ENCODE results near the gene LLGL2. TPM values are rescaled to one million over a fixed set of nuclear protein-coding genes. Genes with fewer than 3 reads are reported as not detected.

LLGL2 gene
- total and polyA plus RNA-seq, 2 donors (not counting 1 experiment from before 2014, with no cell fraction given), result 40.6 to 52.0 TPM

DNA sequence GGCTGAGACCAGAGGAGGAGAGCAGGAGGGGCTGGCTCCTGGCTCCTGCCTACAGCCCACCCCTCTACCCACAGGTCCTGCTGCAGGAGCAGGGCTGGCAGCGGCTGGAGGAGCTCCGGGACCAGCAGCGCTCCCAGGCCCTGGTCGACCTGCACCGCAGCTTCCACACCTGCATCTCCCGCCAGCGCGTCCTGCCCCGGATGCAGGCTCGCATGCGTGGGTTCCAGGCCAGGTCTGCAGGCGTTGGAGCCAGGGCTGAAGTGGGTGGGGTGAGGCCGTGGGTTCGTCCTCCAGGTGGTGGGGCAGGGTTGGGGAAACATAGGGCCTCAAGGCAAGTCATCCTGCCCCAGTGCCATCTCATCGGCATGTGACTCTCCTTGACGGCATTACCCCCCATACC is 80.3 kb downstream of the LLGL2 start:
- intact Hi-C loops (cut with micrococcal nuclease), result no loop called here
- TF ChIP-seq EZH2 (IDR thresholded peaks at IDR 0.05; ENCODE audit: borderline replicate concordance, insufficient read depth, low read depth, low read length, poor library complexity, severe bottlenecking), result no peak
- TF ChIP-seq, protein P1, sequence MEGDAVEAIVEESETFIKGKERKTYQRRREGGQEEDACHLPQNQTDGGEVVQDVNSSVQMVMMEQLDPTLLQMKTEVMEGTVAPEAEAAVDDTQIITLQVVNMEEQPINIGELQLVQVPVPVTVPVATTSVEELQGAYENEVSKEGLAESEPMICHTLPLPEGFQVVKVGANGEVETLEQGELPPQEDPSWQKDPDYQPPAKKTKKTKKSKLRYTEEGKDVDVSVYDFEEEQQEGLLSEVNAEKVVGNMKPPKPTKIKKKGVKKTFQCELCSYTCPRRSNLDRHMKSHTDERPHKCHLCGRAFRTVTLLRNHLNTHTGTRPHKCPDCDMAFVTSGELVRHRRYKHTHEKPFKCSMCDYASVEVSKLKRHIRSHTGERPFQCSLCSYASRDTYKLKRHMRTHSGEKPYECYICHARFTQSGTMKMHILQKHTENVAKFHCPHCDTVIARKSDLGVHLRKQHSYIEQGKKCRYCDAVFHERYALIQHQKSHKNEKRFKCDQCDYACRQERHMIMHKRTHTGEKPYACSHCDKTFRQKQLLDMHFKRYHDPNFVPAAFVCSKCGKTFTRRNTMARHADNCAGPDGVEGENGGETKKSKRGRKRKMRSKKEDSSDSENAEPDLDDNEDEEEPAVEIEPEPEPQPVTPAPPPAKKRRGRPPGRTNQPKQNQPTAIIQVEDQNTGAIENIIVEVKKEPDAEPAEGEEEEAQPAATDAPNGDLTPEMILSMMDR (IDR thresholded peaks at IDR 0.05), result no peak
- no peaks in the 10 kb centered on the region for H4K20me1 ChIP-seq (ENCODE audit: control insufficient read depth, insufficient read depth, low read length, poor library complexity, severe bottlenecking)
- no peak overlapping the region for H3K4me3 ChIP-seq (ENCODE audit: control extremely low read depth in 1 of 5, extremely low read depth in 1 of 5, insufficient read depth in 1 of 5, low read depth in 2 of 5, low read length in 4 of 5)
- H3K27me3 ChIP-seq (replicated peaks in 1 of 4; ENCODE audit: control extremely low read depth in 1 of 4, control insufficient read depth in 3 of 4, insufficient read depth in 4 of 4, low read length in 3 of 4), result no peaks in the 10 kb centered on the region
- no peak overlapping the region for H2AFZ ChIP-seq (ENCODE audit: insufficient read depth, low read depth, low read length, poor library complexity, severe bottlenecking)
- H3K79me2 ChIP-seq (ENCODE audit: control insufficient read depth, insufficient read depth, low read length), result no peaks in the 10 kb centered on the region
- no peak overlapping the region for H3K4me2 ChIP-seq (replicated peaks; ENCODE audit: low read depth, low read length, poor library complexity, severe bottlenecking)
- POLR2A ChIA-PET, result no interaction called here
- Mint-ChIP-seq H3K9me3 (ENCODE audit: insufficient read depth) (no peaks in the 10 kb centered on the region), H3K27me3 (no peaks in the 10 kb centered on the region), H3K4me3 (no peak overlapping the region), H3K4me1 (no peaks in the 10 kb centered on the region), H3K27ac (no peak overlapping the region)
- ATAC-seq (ENCODE audit: low read depth) (no peak), DNase-seq (no peak)
- CTCF ChIA-PET, result no interaction called here
- WGBS (ENCODE audit: insufficient coverage), result 92% methylated on average over 15 of the region's 16 CpGs
- no peaks in the 10 kb centered on the region for H3K9me3 ChIP-seq (ENCODE audit: control extremely low read depth in 1 of 3, control insufficient read depth in 2 of 3, insufficient read depth in 1 of 3, low read length in 2 of 3)
- no peak overlapping the region for H3K27ac ChIP-seq (ENCODE audit: low read length in 2 of 2)
- H3K36me3 ChIP-seq (replicated peaks in 1 of 2; ENCODE audit: control extremely low read depth in 1 of 2, control insufficient read depth in 1 of 2, extremely low read depth in 1 of 2, insufficient read depth in 2 of 2, low read length in 1 of 2), result peaks cover 0 to 6% of the 10 kb centered on the region in 2 experiments
- no peaks in the 10 kb centered on the region for H3K4me1 ChIP-seq (ENCODE audit: control insufficient read depth in 2 of 2, insufficient read depth in 2 of 2, low read length in 2 of 2)
- no peak overlapping the region for H3K9ac ChIP-seq (ENCODE audit: low read length)

DNA sequence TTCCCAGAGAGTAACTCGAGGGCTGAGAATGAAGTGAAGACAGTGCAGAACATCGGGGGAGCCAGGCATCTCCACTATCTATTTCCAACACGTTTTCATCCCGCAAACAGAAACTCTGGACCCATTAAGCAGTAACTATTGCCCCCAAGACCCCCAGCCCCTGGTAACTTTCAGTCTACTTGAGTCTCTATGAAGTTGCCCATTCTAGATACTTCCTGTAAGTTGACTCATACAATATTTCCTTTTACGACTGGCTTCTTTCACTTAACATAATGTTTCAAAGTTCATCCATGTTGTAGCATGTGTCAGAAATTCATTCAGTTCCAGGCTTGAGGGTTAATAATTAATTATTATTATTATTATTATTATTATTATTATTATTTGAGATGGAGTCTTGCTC is 81.6 kb downstream of the LLGL2 start:
- Histone ChIP-seq H3K4me3 (ENCODE audit: control extremely low read depth in 1 of 5, extremely low read depth in 1 of 5, insufficient read depth in 1 of 5, low read depth in 2 of 5, low read length in 4 of 5) (no peak overlapping the region), H4K20me1 (ENCODE audit: control insufficient read depth, insufficient read depth, low read length, poor library complexity, severe bottlenecking) (no peaks in the 10 kb centered on the region), H3K9me3 (ENCODE audit: control extremely low read depth in 1 of 3, control insufficient read depth in 2 of 3, insufficient read depth in 1 of 3, low read length in 2 of 3) (no peaks in the 10 kb centered on the region), H3K27me3 (replicated peaks in 1 of 4; ENCODE audit: control extremely low read depth in 1 of 4, control insufficient read depth in 3 of 4, insufficient read depth in 4 of 4, low read length in 3 of 4) (no peaks in the 10 kb centered on the region), H3K79me2 (ENCODE audit: control insufficient read depth, insufficient read depth, low read length) (no peaks in the 10 kb centered on the region), H2AFZ (ENCODE audit: insufficient read depth, low read depth, low read length, poor library complexity, severe bottlenecking) (no peak overlapping the region), H3K4me1 (ENCODE audit: control insufficient read depth in 2 of 2, insufficient read depth in 2 of 2, low read length in 2 of 2) (no peaks in the 10 kb centered on the region), H3K27ac (ENCODE audit: low read length in 2 of 2) (no peak overlapping the region), H3K4me2 (replicated peaks; ENCODE audit: low read depth, low read length, poor library complexity, severe bottlenecking) (no peak overlapping the region), H3K36me3 (replicated peaks in 1 of 2; ENCODE audit: control extremely low read depth in 1 of 2, control insufficient read depth in 1 of 2, extremely low read depth in 1 of 2, insufficient read depth in 2 of 2, low read length in 1 of 2) (peaks cover 1 to 12% of the 10 kb centered on the region in 2 experiments), H3K9ac (ENCODE audit: low read length) (no peak overlapping the region)
- ChIA-PET POLR2A (no interaction called here), CTCF (no interaction called here)
- Mint-ChIP-seq H3K4me3 (no peak overlapping the region), H3K27me3 (no peaks in the 10 kb centered on the region), H3K4me1 (no peaks in the 10 kb centered on the region), H3K9me3 (ENCODE audit: insufficient read depth) (no peaks in the 10 kb centered on the region), H3K27ac (no peak overlapping the region)
- TF ChIP-seq, protein P1 (IDR thresholded peaks at IDR 0.05), result no peak
- no peak for TF ChIP-seq EZH2 (IDR thresholded peaks at IDR 0.05; ENCODE audit: borderline replicate concordance, insufficient read depth, low read depth, low read length, poor library complexity, severe bottlenecking)
- 98% methylated on average over 4 of the region's 5 CpGs for WGBS (ENCODE audit: insufficient coverage)
- no peak for DNase-seq
- ATAC-seq (ENCODE audit: low read depth), result no peak
- intact Hi-C loops (cut with micrococcal nuclease), result no loop called here
